Epithelial cell of proximal tubule (primary cell): ENCODE measurements around the gene CLMP. TPM values are rescaled to one million over a fixed set of nuclear protein-coding genes. Genes with fewer than 3 reads are reported as not detected.
A peak's percentile ranks its signal among the peaks of the same experiment; 100 is the strongest.

Experiments used
- DNase-seq: peaks from one replicate; pipeline ENCODE4 v3.0.0-alpha.2; 2011; ENCODE audit warnings: low read depth
- H3K4me3 ChIP-seq: 2 replicates; pipeline ENCODE4 v1.5.1; 2011; ENCODE audit warnings: low read depth, mild to moderate bottlenecking, low read length
- CTCF ChIP-seq: conservative IDR thresholded peaks from 2 replicates; pipeline ENCODE4 v1.5.1; 2012; ENCODE audit warnings: low read depth, mild to moderate bottlenecking, low read length
- total RNA-seq: library from RNA; depleted of rRNA; stranded (reverse); fragments of >200 nt; gene quantifications from 2 replicates; pipeline ENCODE4 v1.2.3, GENCODE V29; 2015

Gene CLMP
- total RNA-seq, 1 donor from 2014 or later = 19.0 TPM

GRCh38 chr11:123235656-123236261 is 40.7 kb upstream of the CLMP start:
- DNase-seq = no peak
- no peak overlapping the region for H3K4me3 ChIP-seq
- TF ChIP-seq CTCF = no peak

- no peak for DNase-seq
- TF ChIP-seq CTCF = peak; percentile 65
- no peak overlapping the region for H3K4me3 ChIP-seq
Measured at GRCh38 chr11:123235117-123235655, 40.1 kb upstream of the CLMP start.

- no peak for DNase-seq
- H3K4me3 ChIP-seq = no peak overlapping the region
- TF ChIP-seq CTCF = no peak
Measured at GRCh38 chr11:123233975-123234334, 38.9 kb upstream of the CLMP start.

- H3K4me3 ChIP-seq = no peak overlapping the region
- no peak for TF ChIP-seq CTCF
- no peak for DNase-seq
Measured at GRCh38 chr11:123233280-123233974, 38.4 kb upstream of the CLMP start.

GRCh38 chr11:123231777-123232176 is 36.7 kb upstream of the CLMP start:
- no peak for TF ChIP-seq CTCF
- no peak for DNase-seq
- H3K4me3 ChIP-seq = no peak overlapping the region

GRCh38 chr11:123231256-123231655 is 36.2 kb upstream of the CLMP start:
- no peak overlapping the region for H3K4me3 ChIP-seq
- DNase-seq = peak; percentile 48
- TF ChIP-seq CTCF = no peak

- no peak for TF ChIP-seq CTCF
- no peak overlapping the region for H3K4me3 ChIP-seq
- DNase-seq = no peak
Measured at GRCh38 chr11:123230346-123230745, 35.3 kb upstream of the CLMP start.
